ENCODE data around the gene KDM3B. TPM values are rescaled to one million over a fixed set of nuclear protein-coding genes. Genes with fewer than 3 reads are reported as not detected.

The KDM3B gene
- total and polyA plus RNA-seq, 9 donors, result 38.8 to 79.0 (median 70.1) TPM

DNA sequence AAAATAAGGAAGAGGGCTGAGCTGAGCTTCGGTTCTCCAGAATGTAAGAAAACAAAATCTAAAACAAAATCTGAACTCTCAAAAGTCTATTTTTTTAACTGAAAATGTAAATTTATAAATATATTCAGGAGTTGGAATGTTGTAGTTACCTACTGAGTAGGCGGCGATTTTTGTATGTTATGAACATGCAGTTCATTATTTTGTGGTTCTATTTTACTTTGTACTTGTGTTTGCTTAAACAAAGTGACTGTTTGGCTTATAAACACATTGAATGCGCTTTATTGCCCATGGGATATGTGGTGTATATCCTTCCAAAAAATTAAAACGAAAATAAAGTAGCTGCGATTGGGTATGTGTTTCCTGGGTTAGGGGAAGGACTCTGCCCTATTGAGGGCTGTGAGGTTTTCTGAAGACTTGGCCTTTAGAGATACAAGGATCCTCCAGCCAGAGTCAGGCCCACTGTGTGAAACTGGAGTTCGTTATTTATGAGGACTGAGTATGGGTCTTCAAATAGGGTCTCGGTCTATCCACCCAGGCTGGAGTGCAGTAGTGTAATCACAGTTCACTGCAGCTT, 116.6 kb downstream of the KDM3B start:
- no peaks in the 10 kb centered on the region for H3K36me3 ChIP-seq
- DNase-seq, result no peak
- no peaks in the 10 kb centered on the region for H3K9me3 ChIP-seq
- intact Hi-C loops (cut with DNase I), result loop anchor here in 1 of 4 donors (10.0 kb wide), 1 partner anchor 796 kb away; no protein-coding TSS in a partner anchor
- H3K27ac ChIP-seq, result no peak overlapping the region
- no peak for TF ChIP-seq POLR2A (IDR thresholded peaks at IDR 0.05)
- TF ChIP-seq, protein P1, sequence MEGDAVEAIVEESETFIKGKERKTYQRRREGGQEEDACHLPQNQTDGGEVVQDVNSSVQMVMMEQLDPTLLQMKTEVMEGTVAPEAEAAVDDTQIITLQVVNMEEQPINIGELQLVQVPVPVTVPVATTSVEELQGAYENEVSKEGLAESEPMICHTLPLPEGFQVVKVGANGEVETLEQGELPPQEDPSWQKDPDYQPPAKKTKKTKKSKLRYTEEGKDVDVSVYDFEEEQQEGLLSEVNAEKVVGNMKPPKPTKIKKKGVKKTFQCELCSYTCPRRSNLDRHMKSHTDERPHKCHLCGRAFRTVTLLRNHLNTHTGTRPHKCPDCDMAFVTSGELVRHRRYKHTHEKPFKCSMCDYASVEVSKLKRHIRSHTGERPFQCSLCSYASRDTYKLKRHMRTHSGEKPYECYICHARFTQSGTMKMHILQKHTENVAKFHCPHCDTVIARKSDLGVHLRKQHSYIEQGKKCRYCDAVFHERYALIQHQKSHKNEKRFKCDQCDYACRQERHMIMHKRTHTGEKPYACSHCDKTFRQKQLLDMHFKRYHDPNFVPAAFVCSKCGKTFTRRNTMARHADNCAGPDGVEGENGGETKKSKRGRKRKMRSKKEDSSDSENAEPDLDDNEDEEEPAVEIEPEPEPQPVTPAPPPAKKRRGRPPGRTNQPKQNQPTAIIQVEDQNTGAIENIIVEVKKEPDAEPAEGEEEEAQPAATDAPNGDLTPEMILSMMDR (IDR thresholded peaks at IDR 0.05), result peak in 1 of 3 donors; percentile 36
- H3K27me3 ChIP-seq, result no peaks in the 10 kb centered on the region
- WGBS, 3 donors, result 67 to 86% (median 77%) methylated on average over 8 of the region's 8 CpGs
- H3K4me1 ChIP-seq (ENCODE audit: insufficient read depth), result peaks cover 19% of the 10 kb centered on the region
- no peak overlapping the region for H3K4me3 ChIP-seq

DNA sequence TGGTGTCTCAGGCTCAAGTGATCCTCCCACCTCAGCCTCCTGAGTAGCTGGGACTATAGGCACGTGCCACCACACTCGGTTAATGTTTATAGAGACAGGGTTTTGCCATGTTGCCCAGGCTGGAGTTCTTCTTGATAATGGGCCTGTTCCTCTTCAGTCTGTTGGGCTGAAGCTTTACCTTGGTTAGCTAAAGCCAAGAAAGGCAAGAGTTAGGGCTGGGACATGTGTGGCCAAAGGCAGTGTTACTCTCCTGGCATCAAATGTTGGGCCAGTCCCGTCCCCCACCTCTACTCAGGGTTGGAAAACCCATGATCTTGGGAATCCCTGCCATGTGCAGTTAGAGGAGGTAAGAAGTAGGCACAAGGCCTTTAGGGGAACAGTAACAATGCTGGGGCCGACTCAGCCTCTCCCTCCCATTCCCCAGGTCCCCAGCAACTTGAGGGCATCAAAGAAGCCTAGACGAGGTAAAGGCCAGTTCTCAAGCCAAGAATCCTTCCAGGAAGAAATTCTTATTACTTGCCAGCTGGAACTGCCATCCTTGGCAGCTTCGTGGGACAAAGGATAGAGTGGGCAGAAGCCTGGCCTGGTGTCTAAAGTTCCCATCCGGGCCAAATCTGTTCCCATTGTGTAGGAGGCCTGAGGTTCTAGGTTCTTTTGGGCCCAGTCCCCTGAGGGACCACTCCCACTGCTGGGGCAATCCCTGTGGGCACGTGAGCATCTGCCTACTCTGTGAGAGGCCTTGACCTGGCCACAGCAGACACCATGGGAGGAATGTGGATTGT, 117.2 kb downstream of the KDM3B start:
- intact Hi-C loops (cut with DNase I), result loop anchor here in 1 of 4 donors (10.0 kb wide), 1 partner anchor 795 kb away; no protein-coding TSS in a partner anchor
- DNase-seq, result peak in 2 of 5 donors; percentile 65 to 80
- no peaks in the 10 kb centered on the region for H3K9me3 ChIP-seq

GRCh38 chr5:138470322-138471051, 118.0 kb downstream of the KDM3B start:
- WGBS, 3 donors, result 62 to 76% (median 75%) methylated on average over 3 of the region's 3 CpGs
- H3K27me3 ChIP-seq, result no peaks in the 10 kb centered on the region
- no peak overlapping the region for H3K27ac ChIP-seq
- no peak for TF ChIP-seq POLR2A (IDR thresholded peaks at IDR 0.05)
- TF ChIP-seq, protein P1 (IDR thresholded peaks at IDR 0.05), result no peak
- no peak for TF ChIP-seq EP300 (IDR thresholded peaks at IDR 0.05)
- H3K9me3 ChIP-seq, result no peaks in the 10 kb centered on the region
- no peaks in the 10 kb centered on the region for H3K36me3 ChIP-seq
- intact Hi-C loops (cut with DNase I), result no loop called here
- H3K4me1 ChIP-seq (ENCODE audit: insufficient read depth), result peaks cover 19% of the 10 kb centered on the region
- no peak overlapping the region for H3K4me3 ChIP-seq
- peak in 1 of 5 donors; percentile 57 for DNase-seq

More for the DNA sequence above, 117.2 kb downstream of the KDM3B start:
- Histone ChIP-seq H3K27me3 (no peaks in the 10 kb centered on the region), H3K4me3 (no peak overlapping the region), H3K27ac (no peak overlapping the region), H3K36me3 (no peaks in the 10 kb centered on the region), H3K4me1 (ENCODE audit: insufficient read depth) (peaks cover 19% of the 10 kb centered on the region)
- 53 to 63% (median 60%) methylated on average over 8 of the region's 8 CpGs for WGBS, 3 donors
- TF ChIP-seq, protein P1 (IDR thresholded peaks at IDR 0.05), result no peak
- TF ChIP-seq EP300 (IDR thresholded peaks at IDR 0.05), result no peak
- TF ChIP-seq POLR2A (IDR thresholded peaks at IDR 0.05), result no peak

GRCh38 chr5:138471052-138471361, 118.5 kb downstream of the KDM3B start:
- no peak for DNase-seq
- intact Hi-C loops (cut with DNase I), result no loop called here
- 62 to 74% (median 73%) methylated on average over 2 of the region's 2 CpGs for WGBS, 3 donors
- Histone ChIP-seq H3K27ac (no peak overlapping the region), H3K27me3 (no peaks in the 10 kb centered on the region), H3K4me1 (ENCODE audit: insufficient read depth) (peaks cover 19% of the 10 kb centered on the region), H3K9me3 (no peaks in the 10 kb centered on the region), H3K4me3 (no peak overlapping the region), H3K36me3 (no peaks in the 10 kb centered on the region)
- TF ChIP-seq POLR2A (IDR thresholded peaks at IDR 0.05) (peak; percentile 7), EP300 (IDR thresholded peaks at IDR 0.05) (no peak)
- TF ChIP-seq, protein P1 (IDR thresholded peaks at IDR 0.05), result no peak

Measured in ovary (tissue), 9 donors.